ENCODE results near the gene HECW1.

DNA sequence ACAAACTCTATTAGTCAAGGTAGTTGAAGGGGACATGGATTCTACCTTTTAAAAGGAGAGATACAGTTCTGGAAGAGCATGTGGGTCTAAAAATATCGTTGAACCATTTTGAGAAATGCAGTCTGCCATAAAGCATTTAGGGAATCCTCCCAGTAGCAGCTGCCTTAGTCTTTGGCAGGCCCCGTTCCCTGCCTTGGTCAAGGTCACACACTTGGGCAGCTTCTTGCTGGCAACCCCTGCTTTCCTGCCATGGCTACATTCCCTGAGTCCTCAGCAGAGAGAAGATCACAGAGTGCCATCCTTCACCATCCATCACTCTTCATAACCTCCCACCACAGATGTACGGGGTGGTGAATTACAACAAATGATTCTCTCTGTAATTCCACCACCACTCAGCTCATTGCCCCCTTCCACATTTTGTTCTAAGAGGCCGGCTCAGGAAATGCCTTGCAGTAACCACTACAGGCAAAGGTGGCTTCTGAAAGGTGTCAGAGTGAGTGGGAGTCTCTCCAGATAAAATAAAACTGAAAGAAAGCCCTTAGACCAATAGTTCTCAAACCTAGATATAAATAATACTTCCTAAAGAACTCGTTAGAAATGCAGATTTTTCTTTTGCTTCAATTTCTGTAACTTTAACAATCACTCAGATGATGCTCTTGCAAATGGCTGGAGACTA is 349.0 kb downstream of the HECW1 start:
- TF ChIP-seq, protein P1, sequence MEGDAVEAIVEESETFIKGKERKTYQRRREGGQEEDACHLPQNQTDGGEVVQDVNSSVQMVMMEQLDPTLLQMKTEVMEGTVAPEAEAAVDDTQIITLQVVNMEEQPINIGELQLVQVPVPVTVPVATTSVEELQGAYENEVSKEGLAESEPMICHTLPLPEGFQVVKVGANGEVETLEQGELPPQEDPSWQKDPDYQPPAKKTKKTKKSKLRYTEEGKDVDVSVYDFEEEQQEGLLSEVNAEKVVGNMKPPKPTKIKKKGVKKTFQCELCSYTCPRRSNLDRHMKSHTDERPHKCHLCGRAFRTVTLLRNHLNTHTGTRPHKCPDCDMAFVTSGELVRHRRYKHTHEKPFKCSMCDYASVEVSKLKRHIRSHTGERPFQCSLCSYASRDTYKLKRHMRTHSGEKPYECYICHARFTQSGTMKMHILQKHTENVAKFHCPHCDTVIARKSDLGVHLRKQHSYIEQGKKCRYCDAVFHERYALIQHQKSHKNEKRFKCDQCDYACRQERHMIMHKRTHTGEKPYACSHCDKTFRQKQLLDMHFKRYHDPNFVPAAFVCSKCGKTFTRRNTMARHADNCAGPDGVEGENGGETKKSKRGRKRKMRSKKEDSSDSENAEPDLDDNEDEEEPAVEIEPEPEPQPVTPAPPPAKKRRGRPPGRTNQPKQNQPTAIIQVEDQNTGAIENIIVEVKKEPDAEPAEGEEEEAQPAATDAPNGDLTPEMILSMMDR (tag by site-specific recombination; IDR thresholded peaks at IDR 0.05): no peak
- TF ChIP-seq ZNF121 (tag by site-specific recombination; IDR thresholded peaks at IDR 0.05) (no peak), ZNF112 (tag by site-specific recombination; IDR thresholded peaks at IDR 0.05) (no peak), ZNF2 (tag by site-specific recombination; IDR thresholded peaks at IDR 0.05) (no peak), ZBTB1 (tag by site-specific recombination; IDR thresholded peaks at IDR 0.05) (no peak)
